Hepatocyte (in vitro differentiated cells): ENCODE measurements around the gene TSPEAR.

Experiments used
- EZH2phosphoT487 ChIP-seq: fragments of 200-600 bp; sonication (generic); IDR thresholded peaks from one replicate; pipeline ENCODE4 v1.6.1; 2018; ENCODE audit warnings: antibody characterized with exemption, mild to moderate bottlenecking, low read depth, moderate library complexity; ENCODE audit not compliant: unreplicated experiment, severe bottlenecking
- TF ChIP-seq, protein P1 (sequence below): fragments of 200-600 bp; sonication (generic); IDR thresholded peaks from 2 replicates; pipeline ENCODE4 v1.5.1; 2016; ENCODE audit warnings: antibody characterized with exemption, mild to moderate bottlenecking; ENCODE audit not compliant: poor library complexity

GRCh38 chr21:44494956-44495355, 216.4 kb downstream of the TSPEAR start:
- no peak for TF ChIP-seq EZH2phosphoT487
- TF ChIP-seq, protein P1, sequence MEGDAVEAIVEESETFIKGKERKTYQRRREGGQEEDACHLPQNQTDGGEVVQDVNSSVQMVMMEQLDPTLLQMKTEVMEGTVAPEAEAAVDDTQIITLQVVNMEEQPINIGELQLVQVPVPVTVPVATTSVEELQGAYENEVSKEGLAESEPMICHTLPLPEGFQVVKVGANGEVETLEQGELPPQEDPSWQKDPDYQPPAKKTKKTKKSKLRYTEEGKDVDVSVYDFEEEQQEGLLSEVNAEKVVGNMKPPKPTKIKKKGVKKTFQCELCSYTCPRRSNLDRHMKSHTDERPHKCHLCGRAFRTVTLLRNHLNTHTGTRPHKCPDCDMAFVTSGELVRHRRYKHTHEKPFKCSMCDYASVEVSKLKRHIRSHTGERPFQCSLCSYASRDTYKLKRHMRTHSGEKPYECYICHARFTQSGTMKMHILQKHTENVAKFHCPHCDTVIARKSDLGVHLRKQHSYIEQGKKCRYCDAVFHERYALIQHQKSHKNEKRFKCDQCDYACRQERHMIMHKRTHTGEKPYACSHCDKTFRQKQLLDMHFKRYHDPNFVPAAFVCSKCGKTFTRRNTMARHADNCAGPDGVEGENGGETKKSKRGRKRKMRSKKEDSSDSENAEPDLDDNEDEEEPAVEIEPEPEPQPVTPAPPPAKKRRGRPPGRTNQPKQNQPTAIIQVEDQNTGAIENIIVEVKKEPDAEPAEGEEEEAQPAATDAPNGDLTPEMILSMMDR: no peak
